HepG2 (cell line): Measurements from ENCODE around the gene SFRP2. TPM values are rescaled to one million over a fixed set of nuclear protein-coding genes. Genes with fewer than 3 reads are reported as not detected.

ENCODE experiments used
- ATAC-seq: fragments of 200-7000 bp; cut with Tn5 transposase; 3 replicates; pipeline ENCODE4 v1.9.1; 2020; ENCODE audit warnings: mild to moderate bottlenecking, moderate library complexity
- BruUV-seq: library from RNA; stranded (reverse); fragments of 400-500 nt; replicated peaks from 2 replicates; lab custom pipeline; 2021; lab: Mats Ljungman, UMichigan
- CTCF ChIA-PET: fragments of 300-600 bp; formaldehyde crosslinking; extraction: SDS; loops from one replicate; lab custom pipeline; 2021; ENCODE audit warnings: low total read pairs, inconsistent platforms, low intra/inter-chr PET ratio; lab: Yijun Ruan, JAX
- POLR2A ChIA-PET: fragments of 350-600 bp; sonication (Branson Sonifier 250); formaldehyde crosslinking; loops from one replicate; lab custom pipeline; 2020; ENCODE audit warnings: antibody characterized with exemption, inconsistent platforms; lab: Yijun Ruan, JAX
- DNase-seq: peaks from one replicate; pipeline ENCODE4 v3.0.0-alpha.2; 2015; ENCODE audit warnings: low spot score
- FAIRE-seq: peaks from 3 replicates; lab custom pipeline; 2011; peaks lifted over from hg19 to GRCh38; lab: Jason Lieb, UNC
- H2AFZ ChIP-seq: one replicate; pipeline ENCODE4 v1.6.1; 2011; ENCODE audit warnings: low read length, inconsistent platforms
- H3K27ac ChIP-seq: fragments of 300-600 bp; 3 replicates; pipeline ENCODE4 v1.8.0; 2011; ENCODE audit warnings: mixed run types, mild to moderate bottlenecking, mixed read lengths, low read length, inconsistent platforms; ENCODE audit not compliant: insufficient read depth; ENCODE audit errors: extremely low read length
- H3K27me3 ChIP-seq, 2 experiments: fragments of 200-600 bp in 1 of 2; 2 replicates in 1 of 2; 3 replicates in 1 of 2; pipeline versions ENCODE4 v1.6.0 to v1.8.0; 2011; ENCODE audit warnings: low read length in 2 of 2, mild to moderate bottlenecking in 2 of 2, moderate library complexity in 2 of 2, inconsistent platforms in 1 of 2; ENCODE audit not compliant: insufficient read depth in 2 of 2, control insufficient read depth in 1 of 2
- H3K36me3 ChIP-seq, 2 experiments: fragments of 200-600 bp in 1 of 2; replicated peaks in 1 of 2; 2 replicates in 1 of 2; 3 replicates in 1 of 2; pipeline versions ENCODE4 v1.5.1 to v1.8.0; 2011; ENCODE audit warnings: low read length in 2 of 2, inconsistent platforms in 1 of 2; ENCODE audit not compliant: insufficient read depth in 2 of 2, control insufficient read depth in 1 of 2
- H3K4me1 ChIP-seq: 2 replicates; pipeline ENCODE4 v1.5.1; 2012; ENCODE audit warnings: low read length, inconsistent platforms; ENCODE audit not compliant: insufficient read depth
- H3K4me2 ChIP-seq: 2 replicates; pipeline ENCODE4 v1.6.0; 2011; ENCODE audit warnings: low read depth, low read length, inconsistent platforms
- H3K4me3 ChIP-seq, 3 experiments: fragments of 200-600 bp in 1 of 3; sonication (generic), shearing (Covaris generic) in 1 of 3; replicated peaks in 1 of 3; 2 replicates each; pipeline ENCODE4 v1.5.1; 2011 to 2016; ENCODE audit warnings: low read length in 3 of 3, inconsistent platforms in 2 of 3, low read depth in 2 of 3, mild to moderate bottlenecking in 2 of 3, control low read depth in 1 of 3, mixed read lengths in 1 of 3; ENCODE audit not compliant: insufficient read depth in 1 of 3
- H3K79me2 ChIP-seq: one replicate; pipeline ENCODE4 v1.6.1; 2011; ENCODE audit warnings: low read length, inconsistent platforms; ENCODE audit not compliant: insufficient read depth
- H3K9ac ChIP-seq: 2 replicates; pipeline ENCODE4 v1.6.0; 2011; ENCODE audit warnings: mild to moderate bottlenecking, low read depth, low read length, inconsistent platforms; ENCODE audit not compliant: insufficient read depth
- H3K9me3 ChIP-seq: 2 replicates; pipeline ENCODE4 v1.5.1; 2012; ENCODE audit warnings: mild to moderate bottlenecking, low read length
- H4K20me1 ChIP-seq: 2 replicates; pipeline ENCODE4 v1.6.0; 2011; ENCODE audit warnings: inconsistent platforms, mild to moderate bottlenecking, low read length, moderate library complexity; ENCODE audit not compliant: insufficient read depth
- BATF2 ChIP-seq: sonication (generic); formaldehyde crosslinking; IDR thresholded peaks from 2 replicates; pipeline ENCODE4 v1.8.0; 2022; ENCODE audit warnings: mild to moderate bottlenecking, missing genetic modification reagents, moderate library complexity
- ESRRA ChIP-seq: sonication (generic); formaldehyde crosslinking; IDR thresholded peaks from 2 replicates; pipeline ENCODE4 v1.5.1; 2020; ENCODE audit warnings: mild to moderate bottlenecking, low read depth, missing genetic modification reagents
- ETV6 ChIP-seq: sonication (generic); formaldehyde crosslinking; conservative IDR thresholded peaks from 2 replicates; pipeline ENCODE4 v1.4.0; 2020; ENCODE audit warnings: missing genetic modification reagents
- MAFF ChIP-seq: IDR thresholded peaks from 2 replicates; pipeline ENCODE4 v1.6.1; 2011; ENCODE audit warnings: low read depth, low read length, improper control_type of control experiment
- MAFK ChIP-seq, 2 experiments: IDR thresholded peaks in 1 of 2; conservative IDR thresholded peaks in 1 of 2; 2 replicates each; pipeline ENCODE4 v1.6.1; 2011; ENCODE audit warnings: improper control_type of control experiment in 2 of 2, low read length in 2 of 2
- MEF2D ChIP-seq: sonication (generic); formaldehyde crosslinking; IDR thresholded peaks from 2 replicates; pipeline ENCODE4 v1.5.1; 2020; ENCODE audit warnings: mild to moderate bottlenecking, missing genetic modification reagents
- PAF1 ChIP-seq: IDR thresholded peaks from 2 replicates; pipeline ENCODE4 v1.6.1; 2016; ENCODE audit warnings: missing genetic modification reagents, missing compliant biosample characterization
- SIX1 ChIP-seq: sonication (generic); formaldehyde crosslinking; IDR thresholded peaks from 2 replicates; pipeline ENCODE4 v1.4.0; 2020; ENCODE audit warnings: missing genetic modification reagents, borderline replicate concordance
- TCF12 ChIP-seq, 2 experiments: fragments of 450-650 bp in 1 of 2; sonication (generic) in 1 of 2; formaldehyde crosslinking in 1 of 2; IDR thresholded peaks; 2 replicates each; pipeline versions ENCODE4 v1.6.1 to v1.8.0; 2017 to 2022; ENCODE audit warnings: antibody characterized with exemption in 1 of 2, mild to moderate bottlenecking in 1 of 2, missing genetic modification reagents in 1 of 2, moderate library complexity in 1 of 2
- TEAD2 ChIP-seq: sonication (generic); formaldehyde crosslinking; IDR thresholded peaks from 2 replicates; pipeline ENCODE4 v1.9.0; 2021; ENCODE audit warnings: missing genetic modification reagents
- TFE3 ChIP-seq: IDR thresholded peaks from 2 replicates; pipeline ENCODE4 v1.6.1; 2016
- TOPORS ChIP-seq: sonication (generic); formaldehyde crosslinking; IDR thresholded peaks from 2 replicates; pipeline ENCODE4 v1.8.0; 2023; ENCODE audit warnings: mild to moderate bottlenecking, missing genetic modification reagents
- ZBTB43 ChIP-seq: sonication (generic); formaldehyde crosslinking; conservative IDR thresholded peaks from 2 replicates; pipeline ENCODE4 v1.4.0; 2020; ENCODE audit warnings: missing genetic modification reagents
- ZFP36 ChIP-seq: fragments of 150-350 bp; IDR thresholded peaks from 2 replicates; pipeline ENCODE4 v1.6.1; 2018; ENCODE audit warnings: borderline replicate concordance, low read length, low read depth; ENCODE audit not compliant: partially characterized antibody
- ZNF234 ChIP-seq: sonication (generic); formaldehyde crosslinking; conservative IDR thresholded peaks from 2 replicates; pipeline ENCODE4 v1.5.1; 2020; ENCODE audit warnings: mild to moderate bottlenecking, missing genetic modification reagents
- ZNF496 ChIP-seq: sonication (generic); formaldehyde crosslinking; IDR thresholded peaks from 2 replicates; pipeline ENCODE4 v1.8.1; 2023; ENCODE audit warnings: mild to moderate bottlenecking, moderate library complexity, missing genetic modification reagents; ENCODE audit not compliant: insufficient replicate concordance
- ZNF788 ChIP-seq: sonication (generic); formaldehyde crosslinking; IDR thresholded peaks from 2 replicates; pipeline ENCODE4 v1.5.0; 2020; ENCODE audit warnings: mild to moderate bottlenecking, missing genetic modification reagents, borderline replicate concordance
- WGBS: methylation state at CpG from one replicate; pipeline ENCODE4 v1.1.6; 2017; ENCODE audit warnings: low lambda C conversion rate; 5-methylcytosine and 5-hydroxymethylcytosine counted together
- in situ Hi-C: cut with HindIII; loops from 2 replicates; pipeline ENCODE4 v1.10.0; 2017; ENCODE audit warnings: low pct_unique_long_range_greater_than_20kb; ENCODE audit not compliant: extremely low pct_ligation_motif_present
- intact Hi-C: fragments of 100-400 bp; cut with micrococcal nuclease; formaldehyde crosslinking; loops from one replicate; pipeline ENCODE4 v1.10.0; 2022; ENCODE audit not compliant: unreplicated experiment
- polyA plus RNA-seq, 8 experiments: library from polyadenylated mRNA; depleted of rRNA in 3 of 8; stranded (reverse) in 7 of 8; unstranded in 1 of 8; fragments of >200 nt; fragmentation: Illumina TruSeq in 4 of 8; extraction: Trizol in 4 of 8; gene quantifications; 2 replicates each; pipeline versions ENCODE4 v1.2.1 to v1.2.3, GENCODE V29; 2011 to 2016; ENCODE audit warnings: low read depth in 4 of 8, missing spikeins in 1 of 8, mixed read lengths in 1 of 8; ENCODE audit not compliant: insufficient read depth in 1 of 8
- total RNA-seq, 5 experiments: library from RNA; depleted of rRNA; stranded (reverse); fragments of >200 nt; fragmentation: Illumina TruSeq; extraction: Trizol; gene quantifications; 2 replicates each; pipeline ENCODE4 v1.2.3, GENCODE V29; 2016; ENCODE audit warnings: low read depth in 1 of 5

The SFRP2 gene
- total and polyA plus RNA-seq, 2 of the 13 experiments (the other 11 are each of a cell fraction or from before 2014, with no cell fraction given), result not detected

GRCh38 chr4:153831245-153831644 lies 42.4 kb upstream of the SFRP2 start:
- no peak overlapping the region for H3K4me3 ChIP-seq
- H3K9ac ChIP-seq, result no peak overlapping the region
- no peaks in the 10 kb centered on the region; a peak in 1 of 5 replicates for H3K27me3 ChIP-seq
- H2AFZ ChIP-seq, result no peak overlapping the region
- POLR2A ChIA-PET, result no interaction called here
- FAIRE-seq (no peak), ATAC-seq (no peak), DNase-seq (no peak)
- no peak for TF ChIP-seq ESRRA
- peak; percentile 65 for TF ChIP-seq MAFF
- peak; percentile 56 to 77 for TF ChIP-seq MAFK (conservative IDR thresholded peaks at IDR 0.05 in 1 of 2, IDR thresholded peaks at IDR 0.05 in 1 of 2; ENCODE audit: low read length in 2 of 2)
- CTCF ChIA-PET, result no interaction called here
- 0% methylated on average over 1 of the region's 1 CpG for WGBS
- no peak overlapping the region for H3K27ac ChIP-seq
- H3K79me2 ChIP-seq, result no peaks in the 10 kb centered on the region
- H3K4me1 ChIP-seq, result no peaks in the 10 kb centered on the region
- no peaks in the 10 kb centered on the region for H4K20me1 ChIP-seq
- intact Hi-C loops (no loop called here), in situ Hi-C loops (no loop called here)
- H3K4me2 ChIP-seq, result no peak overlapping the region
- H3K9me3 ChIP-seq, result no peaks in the 10 kb centered on the region
- H3K36me3 ChIP-seq, result no peaks in the 10 kb centered on the region
- BruUV-seq, result no TSS peak

- H3K4me3 ChIP-seq, result no peak overlapping the region
- ATAC-seq (no peak), DNase-seq (no peak), FAIRE-seq (no peak)
- no peak overlapping the region for H3K27ac ChIP-seq
- no peak overlapping the region for H3K9ac ChIP-seq
- no peaks in the 10 kb centered on the region for H3K27me3 ChIP-seq
- ChIA-PET POLR2A (no interaction called here), CTCF (no interaction called here)
- no peak overlapping the region for H2AFZ ChIP-seq
- no peaks in the 10 kb centered on the region for H3K4me1 ChIP-seq
- no peaks in the 10 kb centered on the region for H3K36me3 ChIP-seq
- no peaks in the 10 kb centered on the region for H4K20me1 ChIP-seq
- 18% methylated on average over 2 of the region's 2 CpGs for WGBS
- in situ Hi-C loops, result no loop called here
- no peaks in the 10 kb centered on the region for H3K79me2 ChIP-seq
- H3K4me2 ChIP-seq, result no peak overlapping the region
- intact Hi-C loops, result no loop called here
- no TSS peak for BruUV-seq
- H3K9me3 ChIP-seq, result no peaks in the 10 kb centered on the region
- TF ChIP-seq ZBTB43 (no peak), SIX1 (no peak), TOPORS (CRISPR knock-in tag) (no peak), ZNF234 (CRISPR knock-in tag) (no peak), TCF12 (IDR thresholded peaks at IDR 0.05) (no peak), TCF12 (CRISPR knock-in tag; IDR thresholded peaks at IDR 0.05) (no peak), MEF2D (CRISPR knock-in tag) (no peak), ZFP36 (no peak), PAF1 (CRISPR knock-in tag) (no peak), ETV6 (CRISPR knock-in tag) (no peak), ZNF788 (CRISPR knock-in tag) (no peak), BATF2 (CRISPR knock-in tag) (no peak), TEAD2 (CRISPR knock-in tag) (no peak), ZNF496 (CRISPR knock-in tag) (no peak), TFE3 (CRISPR knock-in tag) (no peak)
Measured at GRCh38 chr4:153825691-153826090, 36.8 kb upstream of the SFRP2 start.
